ENCODE results near the gene PCDHGA11.
A peak's percentile ranks its signal among the peaks of the same experiment; 100 is the strongest.
"Not testable (repeated sequence)": the region's sequence is repeated elsewhere in the genome, so short reads cannot be mapped to it uniquely, and the experiment has no call there.

The PCDHGA11 gene

DNA sequence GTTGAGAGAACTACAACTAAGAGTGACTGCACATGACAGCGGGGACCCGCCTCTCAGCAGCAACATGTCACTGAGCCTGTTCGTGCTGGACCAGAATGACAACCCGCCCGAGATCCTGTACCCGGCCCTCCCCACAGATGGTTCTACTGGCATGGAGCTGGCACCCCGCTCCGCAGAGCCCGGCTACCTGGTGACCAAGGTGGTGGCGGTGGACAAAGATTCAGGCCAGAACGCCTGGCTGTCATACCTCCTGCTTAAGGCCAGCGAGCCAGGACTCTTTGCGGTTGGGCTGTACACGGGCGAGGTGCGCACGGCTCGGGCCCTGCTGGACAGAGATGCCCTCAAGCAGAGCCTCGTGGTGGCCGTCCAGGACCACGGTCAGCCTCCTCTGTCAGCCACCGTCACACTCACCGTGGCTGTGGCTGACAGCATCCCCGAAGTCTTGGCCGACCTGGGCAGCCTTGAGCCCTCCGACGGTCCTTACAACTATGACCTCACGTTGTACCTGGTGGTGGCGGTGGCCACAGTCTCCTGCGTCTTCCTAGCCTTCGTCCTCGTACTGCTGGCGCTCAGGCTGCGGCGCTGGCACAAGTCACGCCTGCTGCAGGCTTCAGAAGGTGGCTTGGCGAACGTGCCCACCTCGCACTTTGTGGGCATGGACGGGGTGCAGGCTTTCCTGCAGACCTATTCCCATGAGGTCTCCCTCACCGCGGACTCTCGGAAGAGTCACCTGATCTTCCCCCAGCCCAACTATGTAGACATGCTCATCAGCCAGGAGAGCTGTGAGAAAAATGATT, 36.2 kb upstream of the PCDHGA11 start:
- no peaks in the 10 kb centered on the region for H3K27me3 ChIP-seq (ENCODE audit: insufficient read depth, poor library complexity, severe bottlenecking)
- no peak overlapping the region for H3K27ac ChIP-seq (replicated peaks)
- TF ChIP-seq GABPA (IDR thresholded peaks at IDR 0.05; ENCODE audit: low read depth), result no peak
- no peak for TF ChIP-seq REST (IDR thresholded peaks at IDR 0.05; ENCODE audit: insufficient replicate concordance, low read depth)
- TF ChIP-seq CTCF (IDR thresholded peaks at IDR 0.05; ENCODE audit: insufficient read depth, low read length), result no peak
- TF ChIP-seq SPI1 (IDR thresholded peaks at IDR 0.05; ENCODE audit: borderline replicate concordance, low read depth), result no peak
- TF ChIP-seq POLR2AphosphoS5 (IDR thresholded peaks at IDR 0.05; ENCODE audit: low read depth), result no peak
- DNase-seq (ENCODE audit: low read depth in 1 of 2, low spot score in 1 of 2), result no peak
- H3K4me3 ChIP-seq (replicated peaks; ENCODE audit: insufficient read depth, low read length), result no peak overlapping the region

DNA sequence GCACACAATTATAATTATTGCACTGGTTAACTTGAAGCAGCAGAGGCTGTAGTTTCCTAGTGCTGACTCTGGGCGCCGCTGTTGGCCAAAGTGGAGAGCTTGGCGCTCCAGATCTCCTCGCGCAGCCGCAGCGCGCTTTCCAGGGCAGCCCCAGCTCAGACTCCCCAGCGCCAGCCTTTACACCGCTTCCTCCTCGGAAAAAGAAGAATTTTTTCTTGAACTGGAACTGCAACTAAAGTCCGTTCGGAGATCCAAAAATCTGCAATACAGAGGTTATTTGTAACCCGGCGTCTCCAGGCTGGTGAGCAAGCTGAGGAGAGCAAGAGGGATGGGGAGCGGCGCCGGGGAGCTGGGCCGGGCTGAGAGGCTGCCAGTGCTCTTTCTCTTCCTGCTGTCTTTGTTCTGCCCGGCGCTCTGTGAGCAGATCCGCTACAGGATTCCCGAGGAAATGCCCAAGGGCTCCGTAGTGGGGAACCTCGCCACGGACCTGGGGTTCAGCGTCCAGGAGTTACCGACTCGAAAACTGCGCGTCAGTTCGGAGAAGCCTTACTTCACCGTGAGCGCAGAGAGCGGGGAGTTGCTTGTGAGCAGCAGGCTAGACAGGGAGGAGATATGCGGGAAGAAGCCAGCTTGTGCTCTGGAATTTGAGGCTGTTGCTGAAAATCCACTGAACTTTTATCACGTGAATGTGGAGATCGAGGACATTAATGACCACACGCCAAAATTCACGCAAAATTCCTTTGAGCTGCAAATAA, 33.1 kb upstream of the PCDHGA11 start, which contains the start of gene PCDHGB4:
Gene PCDHGB4 (plus strand): TSS at position 142 of the 755 bp plus-strand sequence. CDS start 187 bp downstream, at position 329.
- peak in 1 of 2 experiments; percentile 65 for DNase-seq (ENCODE audit: low read depth in 1 of 2, low spot score in 1 of 2)
- not testable (repeated sequence) for H3K27ac ChIP-seq (replicated peaks); H3K27me3 ChIP-seq (ENCODE audit: insufficient read depth, poor library complexity, severe bottlenecking)
- peak within 1 kb of the TSS; percentile 37 for H3K4me3 ChIP-seq (replicated peaks; ENCODE audit: insufficient read depth, low read length)
- peak; percentile 38 for TF ChIP-seq CTCF (IDR thresholded peaks at IDR 0.05; ENCODE audit: insufficient read depth, low read length)

DNA sequence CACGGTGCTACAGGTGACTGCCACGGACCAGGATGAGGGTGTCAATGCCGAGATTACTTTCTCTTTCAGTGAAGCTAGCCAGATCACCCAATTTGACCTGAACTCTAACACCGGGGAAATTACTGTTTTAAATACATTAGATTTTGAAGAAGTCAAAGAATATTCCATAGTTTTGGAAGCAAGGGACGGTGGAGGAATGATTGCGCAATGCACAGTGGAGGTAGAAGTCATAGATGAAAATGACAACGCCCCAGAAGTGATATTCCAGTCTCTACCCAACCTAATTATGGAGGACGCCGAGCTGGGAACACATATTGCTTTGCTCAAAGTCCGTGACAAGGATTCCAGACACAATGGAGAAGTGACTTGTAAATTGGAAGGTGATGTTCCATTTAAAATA, 32.2 kb upstream of the PCDHGA11 start:
- Histone ChIP-seq H3K27ac (replicated peaks) (no peak overlapping the region), H3K27me3 (ENCODE audit: insufficient read depth, poor library complexity, severe bottlenecking) (no peaks in the 10 kb centered on the region), H3K4me3 (replicated peaks; ENCODE audit: insufficient read depth, low read length) (no peak overlapping the region)
- no peak for TF ChIP-seq POLR2AphosphoS5 (IDR thresholded peaks at IDR 0.05; ENCODE audit: low read depth)
- no peak for TF ChIP-seq SPI1 (IDR thresholded peaks at IDR 0.05; ENCODE audit: borderline replicate concordance, low read depth)
- no peak for TF ChIP-seq REST (IDR thresholded peaks at IDR 0.05; ENCODE audit: insufficient replicate concordance, low read depth)
- TF ChIP-seq GABPA (IDR thresholded peaks at IDR 0.05; ENCODE audit: low read depth), result no peak
- no peak for TF ChIP-seq CTCF (IDR thresholded peaks at IDR 0.05; ENCODE audit: insufficient read depth, low read length)
- DNase-seq (ENCODE audit: low read depth in 1 of 2, low spot score in 1 of 2), result no peak

All from HL-60 (cell line).